ENCODE results near the gene MYLK3.
A peak's percentile ranks its signal among the peaks of the same experiment; 100 is the strongest.

MYLK3 gene

GRCh38 chr16:46721885-46722284 lies 26.3 kb downstream of the MYLK3 start:
- DNase-seq, result no peak

- no peak for DNase-seq
These were observed 27.5 kb downstream of the MYLK3 start for GRCh38 chr16:46720619-46721018.

GRCh38 chr16:46719528-46719927 lies 28.6 kb downstream of the MYLK3 start:
- DNase-seq, result no peak

- no peak for DNase-seq
These were observed 29.9 kb downstream of the MYLK3 start for GRCh38 chr16:46718214-46718613.

DNA sequence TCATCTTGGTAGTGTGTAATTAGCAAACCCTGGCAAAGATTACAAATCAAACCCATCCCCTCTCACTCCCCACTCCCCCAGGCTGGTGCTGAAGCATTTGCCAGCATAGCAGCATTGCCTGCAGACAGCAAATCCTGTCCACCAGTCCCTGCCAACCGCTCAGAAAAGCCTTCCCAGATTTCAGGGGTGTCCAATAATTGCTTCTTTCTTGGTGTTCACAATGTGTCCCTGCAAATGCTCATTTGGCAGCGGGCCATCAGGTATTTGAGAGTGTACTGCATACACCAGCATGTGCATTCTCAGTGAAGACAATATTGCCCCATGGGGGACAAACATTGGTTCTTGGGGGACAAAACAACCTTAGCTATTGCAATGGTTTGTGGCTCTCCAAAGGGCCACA lies 30.5 kb downstream of the MYLK3 start:
- no peak for DNase-seq

GRCh38 chr16:46715769-46716305 lies 32.3 kb downstream of the MYLK3 start:
- no peak for DNase-seq

- no peak for DNase-seq
These were observed 33.1 kb downstream of the MYLK3 start for GRCh38 chr16:46714797-46715591.

GRCh38 chr16:46713634-46714033 lies 34.5 kb downstream of the MYLK3 start:
- no peak for DNase-seq

GRCh38 chr16:46712911-46713310 lies 35.2 kb downstream of the MYLK3 start:
- peak; percentile 90 for DNase-seq

GRCh38 chr16:46711106-46712058 lies 36.8 kb downstream of the MYLK3 start:
- peak; percentile 37 for DNase-seq

- no peak for DNase-seq
These were observed 38.6 kb downstream of the MYLK3 start for GRCh38 chr16:46709469-46710005.

- DNase-seq, result no peak
These were observed 41.5 kb downstream of the MYLK3 start for GRCh38 chr16:46706642-46707041.

DNA sequence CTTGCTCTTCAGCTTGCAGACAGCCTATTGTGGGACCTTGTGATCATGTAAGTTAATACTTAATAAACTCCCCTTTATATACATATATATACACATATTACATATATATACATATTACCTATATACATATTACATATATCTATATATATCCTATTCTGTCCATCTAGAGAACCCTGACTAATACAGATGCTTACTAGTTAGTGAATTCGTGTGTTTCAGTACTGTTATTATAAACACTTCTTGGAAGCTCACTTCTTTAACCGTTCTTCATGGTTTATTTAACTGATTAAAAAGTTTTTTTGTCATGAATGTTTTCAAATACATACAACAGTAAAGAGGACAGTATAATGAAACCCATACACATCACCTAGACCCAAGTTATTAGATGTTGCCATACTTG lies 46.1 kb downstream of the MYLK3 start:
- no peak for DNase-seq

- no peak for DNase-seq
These were observed 46.5 kb downstream of the MYLK3 start for GRCh38 chr16:46701615-46702014.

GRCh38 chr16:46700048-46700447 lies 48.1 kb downstream of the MYLK3 start:
- no peak for DNase-seq

DNA sequence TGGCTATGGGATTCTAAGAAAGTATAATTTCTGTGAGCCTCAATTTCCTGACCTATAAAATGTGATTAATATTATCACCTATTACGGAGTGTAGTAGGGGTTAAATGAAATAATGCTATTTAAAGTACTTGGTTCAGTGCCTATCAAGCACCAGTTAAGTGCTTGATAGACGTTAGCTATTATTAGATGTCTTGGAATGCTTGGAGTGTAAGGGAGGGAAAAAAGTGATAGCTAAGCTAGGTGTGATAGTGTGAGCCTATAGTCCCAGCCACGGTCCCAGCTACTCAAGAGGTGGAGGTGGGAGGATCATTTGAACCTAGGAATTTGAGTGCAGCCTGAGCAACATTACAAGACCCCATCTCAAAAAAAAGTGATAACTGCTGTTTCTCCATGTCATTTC lies 51.2 kb downstream of the MYLK3 start:
- DNase-seq, result no peak

DNA sequence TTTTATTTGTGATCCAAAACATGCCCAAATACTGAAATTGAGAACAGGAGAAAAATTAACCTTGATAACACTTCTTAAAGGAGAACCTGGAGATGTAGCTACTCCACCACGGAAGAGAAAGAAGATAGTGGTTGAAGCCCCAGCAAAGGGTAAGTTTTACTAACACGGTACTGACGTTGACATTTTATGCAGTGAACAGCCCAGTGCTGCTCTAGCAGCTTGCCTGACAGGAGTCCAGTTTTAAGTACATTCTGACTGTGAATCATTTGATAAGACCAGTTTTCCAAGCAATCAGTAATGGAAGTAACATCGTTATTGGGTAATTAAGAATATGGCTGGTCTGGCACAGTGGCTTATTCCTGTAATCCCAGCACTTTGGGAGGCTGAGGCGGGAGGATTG lies 52.2 kb downstream of the MYLK3 start:
- DNase-seq, result no peak

- no peak for DNase-seq
These were observed 54.5 kb downstream of the MYLK3 start for GRCh38 chr16:46693598-46693997.

- no peak for DNase-seq
These were observed 56.4 kb downstream of the MYLK3 start for GRCh38 chr16:46691726-46692125.

DNA sequence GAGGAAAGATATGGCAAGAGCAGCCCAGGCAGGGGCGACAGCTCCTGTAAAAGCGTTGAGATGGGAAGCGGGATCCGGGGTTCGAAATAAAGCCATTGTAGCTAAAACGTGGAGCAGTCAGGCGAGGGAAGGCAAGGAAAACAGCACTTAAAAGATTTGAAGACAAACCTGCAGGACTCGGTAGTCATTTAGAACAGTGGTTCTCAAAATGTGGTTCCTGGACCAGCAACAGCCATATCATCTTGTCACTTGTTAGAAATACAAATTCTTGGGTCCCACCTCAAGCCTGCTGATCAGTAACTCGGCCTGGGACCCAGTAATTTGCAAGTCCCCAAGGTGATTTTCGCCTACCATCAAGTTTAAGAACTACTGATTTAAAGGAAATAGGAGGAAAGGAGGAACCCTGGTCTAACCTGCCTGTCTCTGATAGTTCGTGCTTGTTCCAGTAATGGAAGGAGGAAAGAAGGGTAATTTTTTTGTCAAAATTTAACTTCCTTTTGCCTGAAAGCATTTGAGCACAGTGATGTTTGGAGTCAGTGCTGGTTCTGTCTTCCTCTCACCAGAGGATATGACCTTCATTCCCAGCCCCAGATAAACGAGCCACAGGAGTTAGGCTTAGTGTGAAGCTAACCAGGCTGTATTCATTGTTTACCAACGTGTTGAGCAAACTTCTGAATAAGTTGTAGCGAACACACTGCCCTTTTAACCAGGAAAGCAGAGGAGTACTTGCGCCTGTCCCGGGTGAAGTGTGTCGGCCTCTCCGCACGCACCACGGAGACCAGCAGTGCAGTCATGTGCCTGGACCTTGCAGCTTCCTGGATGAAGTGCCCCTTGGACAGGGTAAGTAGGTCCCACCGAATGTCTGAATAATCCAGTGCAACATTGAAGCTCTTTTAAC lies 57.6 kb downstream of the MYLK3 start:
- DNase-seq, result no peak

GRCh38 chr16:46689365-46690280 lies 58.5 kb downstream of the MYLK3 start, which contains the start of gene ORC6:
ORC6 (plus strand) TSS chr16:46689659; CDS start chr16:46689706, 47 bp downstream.
- peak; percentile 98 for DNase-seq

Measured in MV-4-11 (cell line).